ENCODE measurements around the gene C1orf21.

Gene C1orf21

GRCh38 chr1:184423649-184424048 lies 36.8 kb downstream of the C1orf21 start:
- no peak overlapping the region for H3K4me3 ChIP-seq (ENCODE audit: low read depth, low read length)
- DNase-seq (ENCODE audit: low read depth, low spot score): no peak
- no peak for TF ChIP-seq CTCF (IDR thresholded peaks at IDR 0.05; ENCODE audit: low read depth, low read length)
- in situ Hi-C loops (cut with HindIII; ENCODE audit: low sequenced_read_pairs): no loop called here

DNA sequence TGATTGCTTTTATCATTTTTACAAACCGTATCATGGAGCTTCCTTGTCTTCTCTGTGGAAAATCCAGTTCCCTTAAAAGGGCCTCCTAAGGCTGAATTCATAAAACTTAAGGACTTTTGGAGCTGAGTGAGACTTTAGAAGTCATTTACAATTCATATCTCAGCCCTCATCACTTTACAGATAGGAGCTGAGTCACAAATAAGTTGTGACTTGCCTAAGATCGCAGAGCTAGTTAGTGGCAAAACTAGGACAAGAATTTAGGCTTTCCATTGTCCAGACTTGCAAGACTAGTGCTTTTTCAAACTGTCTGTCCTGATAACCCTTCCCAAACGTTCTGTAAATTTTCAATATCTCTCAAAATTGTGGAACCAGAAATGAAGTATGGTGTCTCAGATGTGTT lies 37.3 kb downstream of the C1orf21 start:
- in situ Hi-C loops (cut with HindIII; ENCODE audit: low sequenced_read_pairs): no loop called here
- DNase-seq (ENCODE audit: low read depth, low spot score): no peak
- TF ChIP-seq CTCF (IDR thresholded peaks at IDR 0.05; ENCODE audit: low read depth, low read length): no peak
- H3K4me3 ChIP-seq (ENCODE audit: low read depth, low read length): no peak overlapping the region

DNA sequence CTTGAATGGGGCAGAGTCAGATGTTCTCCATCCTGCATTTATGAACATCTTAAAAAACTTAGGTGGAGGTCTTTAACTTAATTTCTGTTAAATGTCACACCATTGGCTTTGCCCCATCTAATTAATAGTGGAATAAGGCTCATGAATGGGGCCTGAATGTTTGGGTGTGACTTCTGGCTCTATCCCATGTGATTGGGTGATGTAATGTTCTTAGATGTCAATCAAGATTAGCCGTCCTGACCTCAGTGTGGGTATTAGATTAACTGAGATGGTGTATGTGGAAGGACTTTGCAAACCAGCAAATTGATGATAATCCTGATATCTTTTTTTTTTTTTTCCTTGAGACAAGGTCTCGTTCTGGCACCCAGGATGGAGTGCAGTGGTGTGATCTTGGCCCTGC lies 38.1 kb downstream of the C1orf21 start:
- DNase-seq (ENCODE audit: low read depth, low spot score): no peak
- no peak for TF ChIP-seq CTCF (IDR thresholded peaks at IDR 0.05; ENCODE audit: low read depth, low read length)
- no peak overlapping the region for H3K4me3 ChIP-seq (ENCODE audit: low read depth, low read length)
- in situ Hi-C loops (cut with HindIII; ENCODE audit: low sequenced_read_pairs): no loop called here

DNA sequence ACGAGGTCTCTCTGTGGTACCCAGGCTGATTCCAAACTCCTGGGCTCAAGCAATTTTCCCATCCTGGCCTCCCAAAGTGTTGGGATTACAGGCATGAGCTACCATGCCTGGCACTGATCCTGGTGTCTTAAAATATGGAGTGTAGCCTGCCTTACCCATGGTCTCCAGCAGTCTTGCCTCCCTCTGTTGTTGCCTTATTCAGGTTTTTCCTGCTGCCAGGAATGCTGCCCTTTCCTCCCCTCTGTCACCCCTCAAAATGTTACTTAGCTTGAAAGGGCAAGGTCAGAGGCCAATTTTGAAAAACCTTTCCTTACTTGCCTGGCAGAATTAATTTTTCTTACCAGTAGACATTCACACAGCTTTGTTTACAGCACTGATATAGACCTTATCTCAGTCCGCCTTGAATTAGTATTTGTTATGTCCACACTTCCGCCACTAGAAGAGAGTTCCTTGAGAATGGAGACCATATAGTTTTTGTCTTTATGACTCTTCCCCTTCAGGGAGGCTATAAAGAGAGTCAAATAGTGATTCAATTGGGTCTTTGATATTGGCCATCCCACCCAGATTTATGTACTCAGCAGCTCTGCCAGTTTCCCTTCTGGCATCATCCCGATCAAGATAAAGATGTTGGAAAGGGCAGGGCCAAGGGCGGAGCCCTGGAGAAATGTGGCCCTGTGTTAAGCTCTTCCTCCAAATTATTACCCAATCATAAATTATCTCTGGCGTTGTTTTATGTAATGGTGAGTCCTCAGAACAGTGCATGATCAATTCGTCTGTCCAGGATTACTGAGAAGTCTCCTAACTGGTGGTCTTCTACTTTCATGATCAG lies 38.8 kb downstream of the C1orf21 start:
- H3K4me3 ChIP-seq (ENCODE audit: low read depth, low read length): no peak overlapping the region
- TF ChIP-seq CTCF (IDR thresholded peaks at IDR 0.05; ENCODE audit: low read depth, low read length): no peak
- DNase-seq (ENCODE audit: low read depth, low spot score): no peak
- in situ Hi-C loops (cut with HindIII; ENCODE audit: low sequenced_read_pairs): no loop called here

- no peak for TF ChIP-seq CTCF (IDR thresholded peaks at IDR 0.05; ENCODE audit: low read depth, low read length)
- in situ Hi-C loops (cut with HindIII; ENCODE audit: low sequenced_read_pairs): no loop called here
- H3K4me3 ChIP-seq (ENCODE audit: low read depth, low read length): no peak overlapping the region
- DNase-seq (ENCODE audit: low read depth, low spot score): no peak
Measured at GRCh38 chr1:184426278-184426674, 39.4 kb downstream of the C1orf21 start.

GRCh38 chr1:184427722-184428121 lies 40.9 kb downstream of the C1orf21 start:
- TF ChIP-seq CTCF (IDR thresholded peaks at IDR 0.05; ENCODE audit: low read depth, low read length): no peak
- no peak overlapping the region for H3K4me3 ChIP-seq (ENCODE audit: low read depth, low read length)
- DNase-seq (ENCODE audit: low read depth, low spot score): no peak
- in situ Hi-C loops (cut with HindIII; ENCODE audit: low sequenced_read_pairs): no loop called here

All from astrocyte of the spinal cord (primary cell).